HepG2 (cell line): ENCODE data around the gene GABBR2. TPM values are rescaled to one million over a fixed set of nuclear protein-coding genes. Genes with fewer than 3 reads are reported as not detected.

Experiments
- ATAC-seq: fragments of 200-7000 bp; cut with Tn5 transposase; 3 replicates; pipeline ENCODE4 v1.9.1; 2020; ENCODE audit warnings: mild to moderate bottlenecking, moderate library complexity
- BruUV-seq: library from RNA; stranded (reverse); fragments of 400-500 nt; replicated peaks from 2 replicates; lab custom pipeline; 2021; lab: Mats Ljungman, UMichigan
- CTCF ChIA-PET: fragments of 300-600 bp; formaldehyde crosslinking; extraction: SDS; loops from one replicate; lab custom pipeline; 2021; ENCODE audit warnings: low total read pairs, inconsistent platforms, low intra/inter-chr PET ratio; lab: Yijun Ruan, JAX
- POLR2A ChIA-PET: fragments of 350-600 bp; sonication (Branson Sonifier 250); formaldehyde crosslinking; loops from one replicate; lab custom pipeline; 2020; ENCODE audit warnings: antibody characterized with exemption, inconsistent platforms; lab: Yijun Ruan, JAX
- DNase-seq: peaks from one replicate; pipeline ENCODE4 v3.0.0-alpha.2; 2015; ENCODE audit warnings: low spot score
- FAIRE-seq: peaks from 3 replicates; lab custom pipeline; 2011; peaks lifted over from hg19 to GRCh38; lab: Jason Lieb, UNC
- H2AFZ ChIP-seq: one replicate; pipeline ENCODE4 v1.6.1; 2011; ENCODE audit warnings: low read length, inconsistent platforms
- H3K27ac ChIP-seq: fragments of 300-600 bp; 3 replicates; pipeline ENCODE4 v1.8.0; 2011; ENCODE audit warnings: mixed run types, mild to moderate bottlenecking, mixed read lengths, low read length, inconsistent platforms; ENCODE audit not compliant: insufficient read depth; ENCODE audit errors: extremely low read length
- H3K27me3 ChIP-seq, 2 experiments: fragments of 200-600 bp in 1 of 2; 2 replicates in 1 of 2; 3 replicates in 1 of 2; pipeline versions ENCODE4 v1.6.0 to v1.8.0; 2011; ENCODE audit warnings: low read length in 2 of 2, mild to moderate bottlenecking in 2 of 2, moderate library complexity in 2 of 2, inconsistent platforms in 1 of 2; ENCODE audit not compliant: insufficient read depth in 2 of 2, control insufficient read depth in 1 of 2
- H3K36me3 ChIP-seq, 2 experiments: fragments of 200-600 bp in 1 of 2; replicated peaks in 1 of 2; 2 replicates in 1 of 2; 3 replicates in 1 of 2; pipeline versions ENCODE4 v1.5.1 to v1.8.0; 2011; ENCODE audit warnings: low read length in 2 of 2, inconsistent platforms in 1 of 2; ENCODE audit not compliant: insufficient read depth in 2 of 2, control insufficient read depth in 1 of 2
- H3K4me1 ChIP-seq: 2 replicates; pipeline ENCODE4 v1.5.1; 2012; ENCODE audit warnings: low read length, inconsistent platforms; ENCODE audit not compliant: insufficient read depth
- H3K4me2 ChIP-seq: 2 replicates; pipeline ENCODE4 v1.6.0; 2011; ENCODE audit warnings: low read depth, low read length, inconsistent platforms
- H3K4me3 ChIP-seq, 3 experiments: fragments of 200-600 bp in 1 of 3; sonication (generic), shearing (Covaris generic) in 1 of 3; replicated peaks in 1 of 3; 2 replicates each; pipeline ENCODE4 v1.5.1; 2011 to 2016; ENCODE audit warnings: low read length in 3 of 3, inconsistent platforms in 2 of 3, low read depth in 2 of 3, mild to moderate bottlenecking in 2 of 3, control low read depth in 1 of 3, mixed read lengths in 1 of 3; ENCODE audit not compliant: insufficient read depth in 1 of 3
- H3K79me2 ChIP-seq: one replicate; pipeline ENCODE4 v1.6.1; 2011; ENCODE audit warnings: low read length, inconsistent platforms; ENCODE audit not compliant: insufficient read depth
- H3K9ac ChIP-seq: 2 replicates; pipeline ENCODE4 v1.6.0; 2011; ENCODE audit warnings: mild to moderate bottlenecking, low read depth, low read length, inconsistent platforms; ENCODE audit not compliant: insufficient read depth
- H3K9me3 ChIP-seq: 2 replicates; pipeline ENCODE4 v1.5.1; 2012; ENCODE audit warnings: mild to moderate bottlenecking, low read length
- H4K20me1 ChIP-seq: 2 replicates; pipeline ENCODE4 v1.6.0; 2011; ENCODE audit warnings: inconsistent platforms, mild to moderate bottlenecking, low read length, moderate library complexity; ENCODE audit not compliant: insufficient read depth
- CHD4 ChIP-seq: fragments of 200-600 bp; sonication (generic); IDR thresholded peaks from 2 replicates; pipeline ENCODE4 v1.7.0; 2017; ENCODE audit warnings: mild to moderate bottlenecking, low read length, borderline replicate concordance
- DPF2 ChIP-seq: sonication (generic); formaldehyde crosslinking; IDR thresholded peaks from 2 replicates; pipeline ENCODE4 v1.4.0; 2020; ENCODE audit warnings: mild to moderate bottlenecking, low read depth, missing genetic modification reagents, borderline replicate concordance
- GATAD1 ChIP-seq: IDR thresholded peaks from 2 replicates; pipeline ENCODE4 v1.6.1; 2016; ENCODE audit warnings: missing genetic modification reagents, missing compliant biosample characterization
- GMEB1 ChIP-seq: sonication (generic); formaldehyde crosslinking; IDR thresholded peaks from 2 replicates; pipeline ENCODE4 v1.5.1; 2020; ENCODE audit warnings: missing genetic modification reagents, mild to moderate bottlenecking, borderline replicate concordance
- RELA ChIP-seq: sonication (generic); formaldehyde crosslinking; IDR thresholded peaks from 2 replicates; pipeline ENCODE4 v1.4.0; 2020; ENCODE audit warnings: missing genetic modification reagents
- ZIK1 ChIP-seq: sonication (generic); formaldehyde crosslinking; IDR thresholded peaks from 2 replicates; pipeline ENCODE4 v1.5.0; 2020; ENCODE audit warnings: mild to moderate bottlenecking, low read depth, missing genetic modification reagents, borderline replicate concordance
- ZNF33B ChIP-seq: sonication (generic); formaldehyde crosslinking; IDR thresholded peaks from 2 replicates; pipeline ENCODE4 v1.5.1; 2020; ENCODE audit warnings: mild to moderate bottlenecking, missing genetic modification reagents
- ZNF781 ChIP-seq: sonication (generic); formaldehyde crosslinking; IDR thresholded peaks from 2 replicates; pipeline ENCODE4 v1.5.1; 2020; ENCODE audit warnings: borderline replicate concordance, mild to moderate bottlenecking, missing genetic modification reagents; ENCODE audit errors: not compliant biosample characterization
- WGBS: methylation state at CpG from one replicate; pipeline ENCODE4 v1.1.6; 2017; ENCODE audit warnings: low lambda C conversion rate; 5-methylcytosine and 5-hydroxymethylcytosine counted together
- in situ Hi-C: cut with HindIII; loops from 2 replicates; pipeline ENCODE4 v1.10.0; 2017; ENCODE audit warnings: low pct_unique_long_range_greater_than_20kb; ENCODE audit not compliant: extremely low pct_ligation_motif_present
- intact Hi-C: fragments of 100-400 bp; cut with micrococcal nuclease; formaldehyde crosslinking; loops from one replicate; pipeline ENCODE4 v1.10.0; 2022; ENCODE audit not compliant: unreplicated experiment
- polyA plus RNA-seq, 8 experiments: library from polyadenylated mRNA; depleted of rRNA in 3 of 8; stranded (reverse) in 7 of 8; unstranded in 1 of 8; fragments of >200 nt; fragmentation: Illumina TruSeq in 4 of 8; extraction: Trizol in 4 of 8; gene quantifications; 2 replicates each; pipeline versions ENCODE4 v1.2.1 to v1.2.3, GENCODE V29; 2011 to 2016; ENCODE audit warnings: low read depth in 4 of 8, missing spikeins in 1 of 8, mixed read lengths in 1 of 8; ENCODE audit not compliant: insufficient read depth in 1 of 8
- total RNA-seq, 5 experiments: library from RNA; depleted of rRNA; stranded (reverse); fragments of >200 nt; fragmentation: Illumina TruSeq; extraction: Trizol; gene quantifications; 2 replicates each; pipeline ENCODE4 v1.2.3, GENCODE V29; 2016; ENCODE audit warnings: low read depth in 1 of 5
- TF ChIP-seq, protein P1 (sequence below): sonication (generic); formaldehyde crosslinking; IDR thresholded peaks from 2 replicates; pipeline ENCODE4 v1.4.0; 2020; ENCODE audit warnings: missing genetic modification reagents, borderline replicate concordance
- TF ChIP-seq, protein P2 (sequence below): sonication (generic); formaldehyde crosslinking; IDR thresholded peaks from 2 replicates; pipeline ENCODE4 v1.4.0; 2020; ENCODE audit warnings: missing genetic modification reagents, mild to moderate bottlenecking, borderline replicate concordance

Gene GABBR2
- total and polyA plus RNA-seq, 2 of the 13 experiments (the other 11 are each of a cell fraction or from before 2014, with no cell fraction given), result 0.02 TPM; not detected in 1

DNA sequence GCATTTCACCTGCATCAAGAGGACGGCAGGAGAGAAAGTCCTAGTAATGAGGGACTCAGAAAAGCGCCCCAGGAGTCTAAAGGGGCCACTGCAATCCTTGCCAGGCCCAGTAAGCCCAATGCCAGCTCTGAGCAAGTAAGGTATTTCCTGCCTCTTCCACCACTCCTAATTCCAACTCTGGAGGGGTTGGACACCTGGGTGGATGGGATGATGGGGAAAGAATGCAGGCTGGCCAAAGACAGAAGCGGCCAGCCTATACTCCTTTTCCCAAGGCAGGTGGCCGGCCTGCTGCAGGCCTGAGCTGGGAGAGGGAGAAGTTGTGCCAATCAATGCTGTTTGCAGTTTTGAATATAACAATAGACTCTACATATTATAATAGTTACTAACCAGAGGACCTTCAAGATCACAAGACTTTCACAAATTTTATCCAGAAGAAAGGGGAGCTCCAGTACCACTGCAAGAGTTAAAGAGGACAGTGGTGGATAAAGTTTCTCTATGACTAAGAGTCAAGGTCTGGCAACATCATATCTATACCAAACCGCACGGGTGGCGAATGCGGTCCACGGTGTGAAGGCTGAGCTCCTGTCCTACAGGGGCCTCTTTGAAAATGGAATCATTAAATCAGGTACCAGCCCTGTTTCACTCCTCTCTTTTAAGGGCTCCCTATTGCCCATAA lies 338.3 kb downstream of the GABBR2 start:
- WGBS, result 44% methylated on average over 9 of the region's 9 CpGs
- FAIRE-seq (no peak), DNase-seq (no peak), ATAC-seq (no peak)
- in situ Hi-C loops (no loop called here), intact Hi-C loops (no loop called here)
- no peak overlapping the region for H2AFZ ChIP-seq
- peaks cover 11% of the 10 kb centered on the region for H3K4me1 ChIP-seq
- H3K79me2 ChIP-seq, result no peaks in the 10 kb centered on the region
- ChIA-PET POLR2A (no interaction called here), CTCF (no interaction called here)
- no peak overlapping the region for H3K4me2 ChIP-seq
- BruUV-seq, result no TSS peak
- H3K36me3 ChIP-seq, result no peaks in the 10 kb centered on the region
- TF ChIP-seq GMEB1 (no peak), GATAD1 (no peak)
- H3K27ac ChIP-seq, result no peak overlapping the region
- H3K9me3 ChIP-seq, result peaks cover 13% of the 10 kb centered on the region; the same call in 1 of the 2 replicates
- H3K9ac ChIP-seq, result no peak overlapping the region
- no peak overlapping the region for H3K4me3 ChIP-seq
- no peaks in the 10 kb centered on the region for H4K20me1 ChIP-seq
- H3K27me3 ChIP-seq, result no peaks in the 10 kb centered on the region

- intact Hi-C loops, result no loop called here
- Histone ChIP-seq H3K27me3 (no peaks in the 10 kb centered on the region), H3K4me2 (no peak overlapping the region), H3K4me1 (peaks cover 11% of the 10 kb centered on the region), H4K20me1 (no peaks in the 10 kb centered on the region), H3K4me3 (no peak overlapping the region), H3K9ac (no peak overlapping the region), H2AFZ (no peak overlapping the region), H3K36me3 (no peaks in the 10 kb centered on the region), H3K9me3 (peaks cover 18% of the 10 kb centered on the region), H3K79me2 (no peaks in the 10 kb centered on the region), H3K27ac (no peak overlapping the region)
- no TSS peak for BruUV-seq
- in situ Hi-C loops, result no loop called here
- DNase-seq (no peak), FAIRE-seq (no peak), ATAC-seq (no peak)
- ChIA-PET CTCF (no interaction called here), POLR2A (no interaction called here)
- WGBS, result 3% methylated on average over 2 of the region's 2 CpGs
- TF ChIP-seq, protein P1, sequence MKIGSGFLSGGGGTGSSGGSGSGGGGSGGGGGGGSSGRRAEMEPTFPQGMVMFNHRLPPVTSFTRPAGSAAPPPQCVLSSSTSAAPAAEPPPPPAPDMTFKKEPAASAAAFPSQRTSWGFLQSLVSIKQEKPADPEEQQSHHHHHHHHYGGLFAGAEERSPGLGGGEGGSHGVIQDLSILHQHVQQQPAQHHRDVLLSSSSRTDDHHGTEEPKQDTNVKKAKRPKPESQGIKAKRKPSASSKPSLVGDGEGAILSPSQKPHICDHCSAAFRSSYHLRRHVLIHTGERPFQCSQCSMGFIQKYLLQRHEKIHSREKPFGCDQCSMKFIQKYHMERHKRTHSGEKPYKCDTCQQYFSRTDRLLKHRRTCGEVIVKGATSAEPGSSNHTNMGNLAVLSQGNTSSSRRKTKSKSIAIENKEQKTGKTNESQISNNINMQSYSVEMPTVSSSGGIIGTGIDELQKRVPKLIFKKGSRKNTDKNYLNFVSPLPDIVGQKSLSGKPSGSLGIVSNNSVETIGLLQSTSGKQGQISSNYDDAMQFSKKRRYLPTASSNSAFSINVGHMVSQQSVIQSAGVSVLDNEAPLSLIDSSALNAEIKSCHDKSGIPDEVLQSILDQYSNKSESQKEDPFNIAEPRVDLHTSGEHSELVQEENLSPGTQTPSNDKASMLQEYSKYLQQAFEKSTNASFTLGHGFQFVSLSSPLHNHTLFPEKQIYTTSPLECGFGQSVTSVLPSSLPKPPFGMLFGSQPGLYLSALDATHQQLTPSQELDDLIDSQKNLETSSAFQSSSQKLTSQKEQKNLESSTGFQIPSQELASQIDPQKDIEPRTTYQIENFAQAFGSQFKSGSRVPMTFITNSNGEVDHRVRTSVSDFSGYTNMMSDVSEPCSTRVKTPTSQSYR (CRISPR knock-in tag), result no peak
- TF ChIP-seq CHD4 (no peak), ZIK1 (CRISPR knock-in tag) (no peak), DPF2 (CRISPR knock-in tag) (no peak), ZNF781 (CRISPR knock-in tag) (no peak), ZNF33B (no peak), RELA (CRISPR knock-in tag) (no peak)
- TF ChIP-seq, protein P2, sequence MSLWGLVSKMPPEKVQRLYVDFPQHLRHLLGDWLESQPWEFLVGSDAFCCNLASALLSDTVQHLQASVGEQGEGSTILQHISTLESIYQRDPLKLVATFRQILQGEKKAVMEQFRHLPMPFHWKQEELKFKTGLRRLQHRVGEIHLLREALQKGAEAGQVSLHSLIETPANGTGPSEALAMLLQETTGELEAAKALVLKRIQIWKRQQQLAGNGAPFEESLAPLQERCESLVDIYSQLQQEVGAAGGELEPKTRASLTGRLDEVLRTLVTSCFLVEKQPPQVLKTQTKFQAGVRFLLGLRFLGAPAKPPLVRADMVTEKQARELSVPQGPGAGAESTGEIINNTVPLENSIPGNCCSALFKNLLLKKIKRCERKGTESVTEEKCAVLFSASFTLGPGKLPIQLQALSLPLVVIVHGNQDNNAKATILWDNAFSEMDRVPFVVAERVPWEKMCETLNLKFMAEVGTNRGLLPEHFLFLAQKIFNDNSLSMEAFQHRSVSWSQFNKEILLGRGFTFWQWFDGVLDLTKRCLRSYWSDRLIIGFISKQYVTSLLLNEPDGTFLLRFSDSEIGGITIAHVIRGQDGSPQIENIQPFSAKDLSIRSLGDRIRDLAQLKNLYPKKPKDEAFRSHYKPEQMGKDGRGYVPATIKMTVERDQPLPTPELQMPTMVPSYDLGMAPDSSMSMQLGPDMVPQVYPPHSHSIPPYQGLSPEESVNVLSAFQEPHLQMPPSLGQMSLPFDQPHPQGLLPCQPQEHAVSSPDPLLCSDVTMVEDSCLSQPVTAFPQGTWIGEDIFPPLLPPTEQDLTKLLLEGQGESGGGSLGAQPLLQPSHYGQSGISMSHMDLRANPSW (CRISPR knock-in tag), result no peak
These were observed 338.8 kb downstream of the GABBR2 start for GRCh38 chr9:98369896-98370295.
